Heart left ventricle (tissue), 16 donors: Measurements from ENCODE around the gene XYLT1. TPM values are rescaled to one million over a fixed set of nuclear protein-coding genes. Genes with fewer than 3 reads are reported as not detected.

Experiments
- ATAC-seq, 4 donors: fragments of 200-7000 bp; cut with Tn5 transposase; one replicate each; pipeline ENCODE4 v1.9.1; 2020 to 2022; ENCODE audit warnings: moderate library complexity in 4 of 4, mild to moderate bottlenecking in 3 of 4, moderate number of reproducible peaks in 1 of 4
- DNase-seq, 5 donors: peaks; one replicate each; pipeline ENCODE4 v3.0.0-alpha.2; 2020
- H3K27ac ChIP-seq, 12 donors: fragments of 200-600 bp; sonication (generic) in 4 of 12; one replicate each; pipeline versions ENCODE4 v1.5.0 to v1.8.0; 2016 to 2022; ENCODE audit warnings: mild to moderate bottlenecking in 2 of 12
- H3K27me3 ChIP-seq, 9 donors: fragments of 200-600 bp; sonication (generic) in 2 of 9; one replicate each; pipeline versions ENCODE4 v1.5.1 to v1.8.0; 2016 to 2022; ENCODE audit warnings: mild to moderate bottlenecking in 3 of 9
- H3K36me3 ChIP-seq, 9 donors: fragments of 200-600 bp; sonication (generic) in 2 of 9; one replicate each; pipeline versions ENCODE4 v1.5.0 to v1.8.0; 2018 to 2022; ENCODE audit warnings: mild to moderate bottlenecking in 2 of 9
- H3K4me1 ChIP-seq, 12 donors: fragments of 200-600 bp; sonication (generic) in 4 of 12; one replicate each; pipeline versions ENCODE4 v1.5.0 to v1.8.0; 2016 to 2022; ENCODE audit warnings: mild to moderate bottlenecking in 3 of 12
- H3K4me3 ChIP-seq, 12 donors: fragments of 200-600 bp; sonication (generic) in 4 of 12; one replicate each; pipeline versions ENCODE4 v1.5.0 to v1.8.0; 2017 to 2022; ENCODE audit warnings: mild to moderate bottlenecking in 9 of 12, moderate library complexity in 4 of 12
- H3K9me3 ChIP-seq, 12 donors: fragments of 200-600 bp; sonication (generic) in 4 of 12; one replicate each; pipeline versions ENCODE4 v1.5.0 to v1.8.0; 2016 to 2022; ENCODE audit warnings: mild to moderate bottlenecking in 1 of 12
- CTCF ChIP-seq, 12 donors: fragments of 200-600 bp; sonication (generic) in 4 of 12; IDR thresholded peaks; one replicate each; pipeline versions ENCODE4 v1.5.0 to v1.8.0; 2018 to 2022; ENCODE audit warnings: antibody characterized with exemption in 12 of 12, mild to moderate bottlenecking in 5 of 12
- POLR2A ChIP-seq, 2 donors: fragments of 450-650 bp; IDR thresholded peaks; one replicate each; pipeline ENCODE4 v1.6.1; 2017; ENCODE audit warnings: antibody characterized with exemption in 2 of 2, mild to moderate bottlenecking in 2 of 2, moderate library complexity in 2 of 2
- WGBS, 4 donors: extraction: QIAGEN DNeasy Blood & Tissue Kit in 2 of 4; methylation state at CpG; one replicate each; pipeline versions ENCODE4 v1.1.5 to v1.1.7; 2013 to 2018; 5-methylcytosine and 5-hydroxymethylcytosine counted together
- intact Hi-C, 10 donors: fragments of 100-400 bp; cut with DNase I; formaldehyde crosslinking; loops; one replicate each; pipeline versions ENCODE4 v1.11.1 to v1.14.2; 2022
- polyA plus RNA-seq, 2 donors: library from polyadenylated mRNA; stranded (reverse); fragments of 200-250 nt; gene quantifications; one replicate each; pipeline ENCODE4 v1.2.3, GENCODE V29; 2013
- total RNA-seq, 9 donors: library from RNA; depleted of rRNA in 2 of 9; stranded (reverse); fragments of >200 nt in 2 of 9; fragmentation: NEBNext Ultra II Directional in 3 of 9; extraction: Animal tissue kit (Norgen Biotek cat#: 25700) in 3 of 9; gene quantifications; one replicate each; pipeline versions ENCODE4 v1.1.0 to v1.2.4, GENCODE V29; 2016 to 2023
- donor health status: ischemic (EF 13 %, LVEDD 7.1; RV severe dilation, severe dysfunction).
- donor health status: healthy with polysubstance abuse.
- donor health status: DM: no; HTN: yes; CAD: no.
- donor health status: DM: no; HTN: no; CAD: no.
- donor health status: ischemic (EF 25% LVEDD 6.9; RV normal size, moderate dysfunction).
- donor health status: ischemic (EF 25% LVEDD 5.7; RV mildly dilated, moderate dysfunction).
- donor health status: healthy.
- donor health status: DM: yes; HTN: yes; CAD: no.
- donor health status: ischemic (EF 35%, LVEDD 5.7; RV mildly dilated, moderate dysfunction).
- donor health status: nonischemic (EF 11% LVEDD 7.7; RV severe dilation, severe dysfunction).
- donor health status: DM: yes; HTN: yes; CAD: no.
- donor health status: PGD.
- donor health status: ischemic (EF 29% LVEDD 5.4; RV normal size, mild dysfunction).
- donor health status: nonischemic (EF 23%, LVEDD 6.1; RV moderate dilation, normal function).

Gene XYLT1
- total and polyA plus RNA-seq, 11 donors, result 0.46 to 12.3 (median 2.4) TPM

GRCh38 chr16:17409894-17410293, 60.9 kb downstream of the XYLT1 start:
- Histone ChIP-seq H3K36me3 (no peaks in the 10 kb centered on the region), H3K27ac (peak overlapping the region in 1 of 12 donors; percentile 5), H3K9me3 (peaks cover 0 to 8% (median 0%) of the 10 kb centered on the region in 12 donors), H3K4me3 (no peak overlapping the region), H3K4me1 (peaks cover 0 to 18% (median 2%) of the 10 kb centered on the region in 12 donors), H3K27me3 (no peaks in the 10 kb centered on the region)
- intact Hi-C loops, result loop anchor here in 1 of 10 donors (10.0 kb wide), 1 partner anchor 545 kb away; no protein-coding TSS in a partner anchor
- DNase-seq, result no peak
- no peak for ATAC-seq
- TF ChIP-seq POLR2A (IDR thresholded peaks at IDR 0.05) (no peak), CTCF (IDR thresholded peaks at IDR 0.05) (no peak)
- 86 to 100% (median 93%) methylated on average over 3 of the region's 3 CpGs for WGBS, 4 donors

GRCh38 chr16:17408955-17409441, 61.8 kb downstream of the XYLT1 start:
- Histone ChIP-seq H3K4me1 (peaks cover 0 to 17% (median 7%) of the 10 kb centered on the region in 12 donors), H3K27me3 (no peaks in the 10 kb centered on the region), H3K27ac (peak overlapping the region in 2 of 12 donors; percentile 28 to 89), H3K9me3 (peaks cover 0 to 8% (median 0%) of the 10 kb centered on the region in 12 donors), H3K4me3 (no peak overlapping the region), H3K36me3 (no peaks in the 10 kb centered on the region)
- DNase-seq (no peak), ATAC-seq (no peak)
- intact Hi-C loops, result no loop called here
- TF ChIP-seq POLR2A (IDR thresholded peaks at IDR 0.05) (no peak), CTCF (IDR thresholded peaks at IDR 0.05) (no peak)
- WGBS, 4 donors, result 77 to 91% (median 88%) methylated on average over 7 of the region's 7 CpGs

GRCh38 chr16:17408296-17408695, 62.5 kb downstream of the XYLT1 start:
- no peaks in the 10 kb centered on the region for H3K27me3 ChIP-seq
- peak overlapping the region in 1 of 12 donors; percentile 89 for H3K27ac ChIP-seq
- peaks cover 0 to 17% (median 7%) of the 10 kb centered on the region in 12 donors for H3K4me1 ChIP-seq
- H3K36me3 ChIP-seq, result no peaks in the 10 kb centered on the region
- WGBS, 4 donors, result 94 to 97% (median 96%) methylated on average over 5 of the region's 5 CpGs
- intact Hi-C loops, result no loop called here
- no peak for ATAC-seq
- H3K9me3 ChIP-seq, result peaks cover 0 to 8% (median 0%) of the 10 kb centered on the region in 12 donors
- no peak overlapping the region for H3K4me3 ChIP-seq
- TF ChIP-seq POLR2A (IDR thresholded peaks at IDR 0.05), result no peak
- no peak for TF ChIP-seq CTCF (IDR thresholded peaks at IDR 0.05)
- no peak for DNase-seq

- Histone ChIP-seq H3K27ac (peak overlapping the region in 3 of 12 donors; percentile 5 to 89 (median 35)), H3K4me1 (peaks cover 0 to 17% (median 7%) of the 10 kb centered on the region in 12 donors), H3K4me3 (no peak overlapping the region), H3K9me3 (peaks cover 0 to 8% (median 0%) of the 10 kb centered on the region in 12 donors), H3K27me3 (no peaks in the 10 kb centered on the region), H3K36me3 (no peaks in the 10 kb centered on the region)
- ATAC-seq (no peak), DNase-seq (no peak)
- intact Hi-C loops, result no loop called here
- TF ChIP-seq POLR2A (IDR thresholded peaks at IDR 0.05) (no peak), CTCF (IDR thresholded peaks at IDR 0.05) (no peak)
- 97 to 98% (median 98%) methylated on average over 3 of the region's 3 CpGs for WGBS, 4 donors
Measured at GRCh38 chr16:17407321-17407720, 63.4 kb downstream of the XYLT1 start.
